Measurements from ENCODE around the gene FAM20A. TPM values are rescaled to one million over a fixed set of nuclear protein-coding genes. Genes with fewer than 3 reads are reported as not detected.

The FAM20A gene
- total RNA-seq, 1 donor from 2014 or later = 2.9 TPM

GRCh38 chr17:68507576-68507975 is 93.6 kb downstream of the FAM20A start:
- H3K27me3 ChIP-seq (ENCODE audit: low read depth) = no peaks in the 10 kb centered on the region
- H3K9me3 ChIP-seq (replicated peaks) = no peaks in the 10 kb centered on the region
- no peaks in the 10 kb centered on the region for H3K36me3 ChIP-seq
- peaks cover 35% of the 10 kb centered on the region for H3K4me1 ChIP-seq
- no peak overlapping the region for H3K4me3 ChIP-seq
- intact Hi-C loops (cut with micrococcal nuclease) = no loop called here
- no peak overlapping the region for H3K27ac ChIP-seq (replicated peaks)
- no peak for DNase-seq
- TF ChIP-seq, protein P1, sequence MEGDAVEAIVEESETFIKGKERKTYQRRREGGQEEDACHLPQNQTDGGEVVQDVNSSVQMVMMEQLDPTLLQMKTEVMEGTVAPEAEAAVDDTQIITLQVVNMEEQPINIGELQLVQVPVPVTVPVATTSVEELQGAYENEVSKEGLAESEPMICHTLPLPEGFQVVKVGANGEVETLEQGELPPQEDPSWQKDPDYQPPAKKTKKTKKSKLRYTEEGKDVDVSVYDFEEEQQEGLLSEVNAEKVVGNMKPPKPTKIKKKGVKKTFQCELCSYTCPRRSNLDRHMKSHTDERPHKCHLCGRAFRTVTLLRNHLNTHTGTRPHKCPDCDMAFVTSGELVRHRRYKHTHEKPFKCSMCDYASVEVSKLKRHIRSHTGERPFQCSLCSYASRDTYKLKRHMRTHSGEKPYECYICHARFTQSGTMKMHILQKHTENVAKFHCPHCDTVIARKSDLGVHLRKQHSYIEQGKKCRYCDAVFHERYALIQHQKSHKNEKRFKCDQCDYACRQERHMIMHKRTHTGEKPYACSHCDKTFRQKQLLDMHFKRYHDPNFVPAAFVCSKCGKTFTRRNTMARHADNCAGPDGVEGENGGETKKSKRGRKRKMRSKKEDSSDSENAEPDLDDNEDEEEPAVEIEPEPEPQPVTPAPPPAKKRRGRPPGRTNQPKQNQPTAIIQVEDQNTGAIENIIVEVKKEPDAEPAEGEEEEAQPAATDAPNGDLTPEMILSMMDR (IDR thresholded peaks at IDR 0.05; ENCODE audit: borderline replicate concordance) = no peak

DNA sequence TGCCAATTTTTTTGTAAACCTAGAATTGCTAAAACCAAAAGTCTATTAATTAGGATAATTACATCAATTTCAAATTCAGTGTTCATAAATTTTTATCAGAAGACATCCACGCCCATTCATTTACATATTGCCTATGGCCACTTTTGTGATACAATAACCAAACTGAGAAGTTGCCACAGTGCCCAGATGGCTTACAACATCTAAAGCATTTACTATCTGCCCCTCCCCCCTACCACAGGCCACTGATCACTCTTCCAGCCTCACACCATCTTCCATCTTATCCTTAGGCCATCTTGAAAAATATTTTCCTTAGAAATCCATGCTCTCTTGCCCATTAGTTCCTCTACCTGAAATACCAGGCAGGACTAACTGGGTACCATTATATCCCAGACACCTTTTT is 95.2 kb downstream of the FAM20A start:
- no peaks in the 10 kb centered on the region for H3K9me3 ChIP-seq (replicated peaks)

DNA sequence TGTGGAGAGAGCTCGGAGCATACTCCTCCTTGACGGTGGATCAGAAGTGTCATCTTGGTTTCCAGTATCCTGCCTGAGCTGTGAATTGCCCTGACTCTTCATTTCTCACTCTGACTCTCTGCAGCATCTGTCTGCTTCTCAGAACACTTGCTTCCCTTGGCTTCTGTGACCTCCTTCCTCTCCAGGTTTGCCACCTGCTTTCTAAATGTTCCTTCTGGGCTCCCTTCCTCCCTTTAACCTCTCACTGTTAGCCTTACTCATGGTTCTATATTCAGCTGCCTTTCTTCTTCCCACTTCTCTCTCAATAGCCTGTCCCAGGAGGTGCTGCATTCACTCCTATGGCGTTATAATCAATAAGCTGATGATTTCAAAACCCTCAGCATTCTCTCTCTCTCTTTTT is 100.1 kb downstream of the FAM20A start:
- Histone ChIP-seq H3K4me3 (no peak overlapping the region), H3K27me3 (ENCODE audit: low read depth) (no peaks in the 10 kb centered on the region), H3K9me3 (replicated peaks) (no peaks in the 10 kb centered on the region), H3K36me3 (no peaks in the 10 kb centered on the region), H3K4me1 (peaks cover 11% of the 10 kb centered on the region), H3K27ac (replicated peaks) (no peak overlapping the region)
- no peak for DNase-seq
- TF ChIP-seq, protein P1 (IDR thresholded peaks at IDR 0.05; ENCODE audit: borderline replicate concordance) = no peak
- intact Hi-C loops (cut with micrococcal nuclease) = no loop called here

More for the DNA sequence above, 95.2 kb downstream of the FAM20A start:
- TF ChIP-seq, protein P1 (IDR thresholded peaks at IDR 0.05; ENCODE audit: borderline replicate concordance) = no peak
- no peak for DNase-seq
- H3K27me3 ChIP-seq (ENCODE audit: low read depth) = no peaks in the 10 kb centered on the region
- H3K4me3 ChIP-seq = no peak overlapping the region
- intact Hi-C loops (cut with micrococcal nuclease) = no loop called here
- no peaks in the 10 kb centered on the region for H3K36me3 ChIP-seq
- no peak overlapping the region for H3K27ac ChIP-seq (replicated peaks)
- H3K4me1 ChIP-seq = peaks cover 21% of the 10 kb centered on the region

DNA sequence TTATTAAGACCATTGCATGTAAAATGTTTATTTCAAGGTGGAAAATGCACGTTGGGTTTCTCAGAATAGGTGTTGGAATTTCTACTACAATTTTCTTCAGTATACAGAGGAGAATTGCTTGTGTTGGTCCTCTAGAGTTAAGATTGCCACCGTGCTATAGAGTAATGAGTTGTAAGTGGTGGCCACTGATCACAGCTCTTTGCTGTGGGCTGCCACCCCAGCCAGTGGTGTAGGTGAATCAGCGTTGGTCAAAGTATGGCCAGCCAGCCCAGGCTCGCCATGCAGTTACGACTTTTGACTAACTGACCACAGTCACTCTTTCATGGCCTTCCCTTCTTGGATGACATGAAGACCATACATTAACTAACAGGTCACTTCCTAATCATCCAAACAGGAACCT is 101.6 kb downstream of the FAM20A start:
- Histone ChIP-seq H3K9me3 (replicated peaks) (no peaks in the 10 kb centered on the region), H3K4me3 (no peak overlapping the region), H3K27me3 (ENCODE audit: low read depth) (no peaks in the 10 kb centered on the region), H3K4me1 (peaks cover 11% of the 10 kb centered on the region), H3K27ac (replicated peaks) (no peak overlapping the region), H3K36me3 (no peaks in the 10 kb centered on the region)
- DNase-seq = no peak
- intact Hi-C loops (cut with micrococcal nuclease) = no loop called here
- TF ChIP-seq, protein P1 (IDR thresholded peaks at IDR 0.05; ENCODE audit: borderline replicate concordance) = no peak

DNA sequence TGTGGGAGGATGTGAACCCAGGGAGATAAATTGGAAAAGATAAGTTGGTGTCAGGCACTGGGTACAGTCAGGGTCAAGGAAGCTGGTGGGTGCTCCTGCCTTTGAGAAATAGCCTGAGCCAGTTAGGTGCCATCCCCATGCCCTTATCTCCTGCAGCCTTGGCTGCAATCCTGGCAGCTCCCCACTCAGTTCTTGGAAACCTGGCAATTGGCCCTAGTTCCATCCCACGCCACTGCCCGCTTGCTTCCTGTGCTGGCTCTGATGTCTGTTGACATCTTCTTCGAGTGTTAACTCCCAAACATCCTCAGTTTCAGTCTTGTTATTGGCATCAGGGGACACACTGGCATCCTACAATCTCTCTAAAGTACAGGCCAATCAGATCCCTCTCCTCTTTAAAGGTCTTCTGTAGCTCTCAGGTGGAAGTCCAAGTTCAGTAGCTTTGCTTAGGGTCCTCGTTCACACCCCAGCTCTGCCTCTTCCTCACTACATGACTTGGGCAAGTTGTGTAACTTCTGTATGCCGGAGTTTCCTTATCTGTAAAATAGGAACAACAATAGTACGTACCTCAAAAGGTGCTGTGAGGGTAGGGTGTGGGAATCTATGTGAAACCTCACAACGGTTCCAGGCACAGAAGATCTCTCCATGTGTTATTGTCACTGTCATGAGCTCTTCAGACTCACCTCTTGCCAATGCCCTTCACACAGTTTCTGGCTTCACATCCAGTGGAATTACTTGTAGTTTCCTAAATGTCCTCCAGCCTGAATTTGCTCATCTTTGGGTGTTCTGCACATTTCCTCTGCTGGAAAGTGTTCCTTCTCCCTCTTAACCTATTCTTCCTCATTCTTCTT is 102.5 kb downstream of the FAM20A start:
- Histone ChIP-seq H3K4me3 (no peak overlapping the region), H3K9me3 (replicated peaks) (no peaks in the 10 kb centered on the region), H3K27ac (replicated peaks) (peak overlapping the region; percentile 69), H3K27me3 (ENCODE audit: low read depth) (no peaks in the 10 kb centered on the region), H3K4me1 (peaks cover 15% of the 10 kb centered on the region), H3K36me3 (no peaks in the 10 kb centered on the region)
- intact Hi-C loops (cut with micrococcal nuclease) = no loop called here
- TF ChIP-seq, protein P1 (IDR thresholded peaks at IDR 0.05; ENCODE audit: borderline replicate concordance) = no peak
- peak; percentile 55 for DNase-seq
